ENCODE results near the gene MYL4. TPM values are rescaled to one million over a fixed set of nuclear protein-coding genes. Genes with fewer than 3 reads are reported as not detected.
"Not testable (repeated sequence)": the region's sequence is repeated elsewhere in the genome, so short reads cannot be mapped to it uniquely, and the experiment has no call there.

Gene MYL4
- total RNA-seq, 1 donor from 2014 or later, result 1.5 TPM

DNA sequence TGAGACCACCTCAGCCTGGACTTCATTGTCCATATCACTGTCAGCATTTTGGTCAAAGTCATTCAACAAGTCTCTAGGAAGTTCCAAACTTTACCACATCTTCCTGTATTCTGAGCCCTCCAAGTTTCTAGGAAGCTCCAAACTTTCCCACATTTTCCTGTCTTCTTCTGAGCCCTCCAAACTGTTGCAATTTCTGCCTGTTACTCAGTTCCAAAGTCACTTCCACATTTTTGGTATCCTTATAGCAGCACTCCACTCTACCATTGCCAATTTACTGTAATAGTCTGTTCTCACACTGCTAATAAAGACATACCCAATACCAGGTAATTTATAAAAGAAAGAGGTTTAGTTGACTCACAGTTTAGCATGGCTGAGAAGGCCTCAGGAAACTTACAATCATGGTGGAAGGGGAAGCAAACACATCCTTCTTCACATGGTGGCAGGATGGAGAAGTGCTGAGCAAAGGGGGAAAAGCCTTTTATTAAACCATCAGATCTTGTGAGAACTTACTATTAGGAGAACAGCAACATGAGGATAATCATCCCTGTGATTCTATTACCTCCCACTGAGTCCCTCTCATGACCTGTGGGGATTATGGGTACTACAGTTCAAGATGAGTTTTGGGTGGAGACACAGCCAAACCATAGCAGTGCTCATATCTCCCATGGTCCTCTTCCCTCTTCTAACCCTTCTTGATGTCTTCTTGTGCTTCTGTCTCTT, 60.6 kb downstream of the MYL4 start:
- not testable (repeated sequence) for DNase-seq (ENCODE audit: low spot score)

DNA sequence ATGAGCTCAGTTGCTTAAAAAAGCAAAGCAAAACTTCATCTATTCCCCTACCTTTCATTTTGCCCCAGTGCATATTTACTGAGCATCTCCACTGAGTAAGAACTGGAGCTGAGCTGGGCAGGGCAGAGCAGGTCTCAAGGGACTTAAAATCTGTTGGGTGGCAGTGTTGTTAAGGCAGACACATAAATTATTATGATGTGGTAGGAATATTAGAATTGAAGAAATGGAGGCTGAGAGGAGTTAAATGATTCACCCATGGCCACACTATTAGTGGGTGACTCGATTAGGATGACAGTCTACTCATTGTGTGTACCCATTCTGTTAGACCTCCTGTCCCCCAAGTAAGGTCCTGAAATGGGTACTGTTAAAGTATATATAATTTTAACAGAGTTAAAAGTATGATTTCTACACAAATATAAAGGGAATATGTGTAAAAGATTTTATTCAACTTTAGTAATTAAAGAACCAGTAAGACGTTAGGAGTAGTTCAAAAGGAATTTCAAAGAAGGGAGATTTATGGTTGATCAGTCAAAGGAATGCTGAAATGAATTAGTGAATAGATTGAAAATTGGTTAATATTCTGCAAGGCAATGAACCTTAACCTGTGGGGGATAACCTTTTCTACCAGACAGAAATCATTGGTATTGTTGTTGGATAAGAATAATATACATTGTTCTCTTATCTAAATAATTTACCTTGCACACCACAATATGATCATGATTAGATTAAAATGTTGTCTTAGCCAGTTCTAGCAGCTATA, 62.0 kb downstream of the MYL4 start:
- no peak for DNase-seq (ENCODE audit: low spot score)

DNA sequence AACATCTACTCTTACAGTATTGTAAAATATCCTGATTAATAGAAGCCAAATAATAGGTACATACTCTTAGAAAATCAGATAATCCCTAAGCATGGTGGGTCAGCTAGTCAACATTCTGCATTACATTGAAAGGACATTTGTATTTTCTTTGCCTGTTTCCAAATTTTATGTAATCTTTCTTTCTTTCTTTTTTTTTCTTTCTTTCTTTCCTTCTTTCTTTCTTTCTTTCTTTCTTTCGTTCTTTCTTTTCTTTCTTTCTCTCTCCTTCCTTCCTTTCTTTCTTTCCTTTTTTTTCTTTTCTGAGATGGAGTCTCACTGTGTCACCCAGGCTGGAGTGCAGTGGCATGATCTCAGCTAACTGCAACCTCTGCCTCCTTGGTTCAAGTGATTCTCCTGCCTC, 63.3 kb downstream of the MYL4 start:
- DNase-seq (ENCODE audit: low spot score), result no peak

DNA sequence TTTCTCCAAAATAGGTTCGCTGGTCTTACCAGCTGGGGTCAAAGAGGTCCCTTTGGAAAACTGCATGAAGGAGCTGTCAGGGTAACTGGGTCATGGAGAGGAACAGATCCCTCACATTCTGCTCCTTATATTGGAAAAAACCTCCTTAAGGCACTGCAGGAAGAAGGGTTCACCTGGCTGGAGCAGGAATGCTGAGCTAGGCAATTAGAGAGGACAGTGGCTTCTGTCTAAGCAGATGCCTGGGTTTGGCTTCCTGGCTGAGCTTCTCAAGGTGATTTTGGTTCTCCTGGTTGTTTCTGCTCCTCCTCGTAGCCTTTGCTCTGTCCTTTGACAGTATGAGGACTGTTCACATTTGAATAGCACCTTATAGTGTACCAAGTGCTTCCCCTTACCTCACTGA, 64.1 kb downstream of the MYL4 start:
- no peak for DNase-seq (ENCODE audit: low spot score)

Other genes with a start within 250 kb of the MYL4 start
- not detected for gene RPRML, start 230.1 kb upstream of the MYL4 start, total RNA-seq
- gene CDC27, start 20.1 kb upstream of the MYL4 start, total RNA-seq, result 124 TPM
- gene ITGB3, start 44.5 kb downstream of the MYL4 start, total RNA-seq, result 17.9 TPM
- gene EFCAB13, start 114.6 kb downstream of the MYL4 start, total RNA-seq, result 5.6 TPM